GM19193 (cell line): Measurements from ENCODE around the gene P3H2.

Experiments
- POLR2A ChIP-seq: IDR thresholded peaks from 4 replicates; pipeline ENCODE4 v1.6.1; 2011; ENCODE audit not compliant: insufficient read depth, insufficient read length; ENCODE audit errors: extremely low read depth

The P3H2 gene

GRCh38 chr3:190127797-190128196 is 7.1 kb upstream of the P3H2 start:
- no peak for TF ChIP-seq POLR2A

DNA sequence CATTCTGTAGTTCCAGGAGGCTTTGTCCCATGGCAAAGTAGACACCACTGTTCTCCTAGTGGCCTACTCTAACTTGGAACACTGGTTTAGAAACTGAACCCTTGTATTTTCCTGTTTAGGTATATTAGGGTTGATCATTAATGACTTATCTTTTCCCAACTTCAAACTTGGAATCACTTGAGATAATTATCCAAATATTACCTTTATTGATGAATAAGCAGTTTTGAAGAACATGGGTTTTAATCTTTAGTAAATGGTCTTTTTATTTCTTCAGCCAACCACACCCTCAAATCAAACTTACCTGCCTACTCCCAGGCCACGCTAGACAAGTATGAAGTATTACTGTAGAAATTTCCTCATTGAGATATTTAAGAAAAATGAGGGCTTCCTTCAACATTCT is 6.5 kb upstream of the P3H2 start:
- no peak for TF ChIP-seq POLR2A

- TF ChIP-seq POLR2A = no peak
Observed at GRCh38 chr3:190125436-190126068, 4.9 kb upstream of the P3H2 start.

GRCh38 chr3:190124067-190124466 is 3.4 kb upstream of the P3H2 start:
- TF ChIP-seq POLR2A = no peak

- no peak for TF ChIP-seq POLR2A
Observed at GRCh38 chr3:190122198-190122771, 1.6 kb upstream of the P3H2 start.

DNA sequence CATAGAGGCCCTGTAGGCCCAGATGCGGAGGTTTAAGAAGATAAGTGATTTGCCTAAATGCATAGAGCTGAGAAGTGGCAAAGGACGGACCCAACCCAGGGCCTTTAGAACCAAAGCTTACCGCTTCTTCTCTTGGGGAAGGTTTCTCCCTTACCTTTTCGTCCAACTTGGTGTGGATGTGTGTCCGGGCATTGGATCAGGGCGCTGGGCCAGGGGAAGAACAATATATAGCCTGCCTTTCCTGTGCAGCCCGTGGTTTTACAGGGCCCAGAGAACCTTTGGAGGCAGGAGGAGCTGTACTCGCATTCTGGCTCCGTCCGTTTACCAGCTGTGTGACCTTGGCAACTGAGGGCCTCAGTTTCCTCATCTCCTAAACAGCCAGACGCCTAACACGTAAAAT is 686 bp upstream of the P3H2 start:
- TF ChIP-seq POLR2A = no peak

GRCh38 chr3:190121061-190121377 is 322 bp upstream of the P3H2 start:
- no peak for TF ChIP-seq POLR2A

- no peak for TF ChIP-seq POLR2A
Observed at GRCh38 chr3:190119461-190120268, 1.0 kb downstream of the P3H2 start.

DNA sequence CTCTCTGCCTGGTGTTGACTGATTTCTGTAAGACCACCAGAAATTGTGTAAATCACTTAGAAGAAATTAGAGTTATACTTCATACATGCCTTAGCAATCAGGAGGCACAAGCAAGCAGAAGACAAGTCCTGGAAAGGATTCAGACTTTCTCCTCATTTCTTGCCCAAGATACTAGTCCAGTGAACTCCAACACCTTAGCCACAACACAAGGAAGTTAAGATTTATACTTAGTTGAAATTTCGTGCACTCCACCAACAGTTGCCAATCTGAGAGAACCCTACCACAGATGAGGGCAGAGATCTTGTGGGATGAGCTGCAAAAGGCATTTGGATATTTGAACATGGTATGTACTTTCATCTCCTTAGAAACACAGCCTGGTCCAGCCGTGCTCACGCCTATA is 2.3 kb downstream of the P3H2 start:
- no peak for TF ChIP-seq POLR2A

DNA sequence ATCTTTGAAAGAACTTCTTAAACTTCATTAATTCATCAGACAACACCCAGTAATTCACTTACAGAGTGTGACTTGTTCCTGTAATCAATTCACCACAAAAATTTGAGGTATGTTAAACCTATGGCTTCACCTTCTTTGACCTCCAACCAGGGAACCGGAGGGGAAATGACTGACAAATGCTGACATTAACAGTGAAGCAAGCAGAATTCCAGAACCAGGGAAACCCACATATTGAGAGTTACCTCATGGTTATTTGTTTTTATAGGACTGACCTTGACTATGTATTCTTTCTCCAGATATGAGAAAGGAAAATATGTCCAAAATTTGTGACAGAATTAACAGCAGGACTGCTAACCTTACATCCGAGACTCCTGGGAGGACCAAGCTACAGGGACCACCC is 2.7 kb downstream of the P3H2 start:
- TF ChIP-seq POLR2A = no peak

DNA sequence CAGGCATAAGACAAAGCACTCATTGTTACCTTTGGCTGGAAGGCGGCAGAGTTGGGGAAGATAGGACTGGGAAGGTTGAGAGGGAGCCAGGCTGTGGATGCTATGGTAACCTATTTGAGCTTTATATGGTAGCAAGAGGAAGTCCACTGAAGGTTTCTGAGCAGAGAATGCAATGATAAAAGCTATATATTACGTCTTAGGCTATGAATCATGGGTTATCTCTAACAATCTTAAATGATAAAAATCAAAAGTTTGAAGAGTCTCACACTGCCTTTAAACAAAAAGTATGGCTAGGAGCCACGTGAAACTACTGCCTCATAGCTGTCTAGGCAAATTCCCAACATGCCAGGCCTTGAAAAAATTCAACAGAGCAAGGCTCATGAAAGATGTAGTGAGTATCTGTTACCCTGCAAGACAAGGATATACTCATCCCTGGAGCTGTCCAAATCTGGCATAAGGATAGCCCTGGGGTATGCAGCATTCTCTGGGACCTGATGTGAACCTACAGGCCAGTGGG is 4.1 kb downstream of the P3H2 start:
- no peak for TF ChIP-seq POLR2A

- no peak for TF ChIP-seq POLR2A
Observed at GRCh38 chr3:190110826-190111225, 9.9 kb downstream of the P3H2 start.

DNA sequence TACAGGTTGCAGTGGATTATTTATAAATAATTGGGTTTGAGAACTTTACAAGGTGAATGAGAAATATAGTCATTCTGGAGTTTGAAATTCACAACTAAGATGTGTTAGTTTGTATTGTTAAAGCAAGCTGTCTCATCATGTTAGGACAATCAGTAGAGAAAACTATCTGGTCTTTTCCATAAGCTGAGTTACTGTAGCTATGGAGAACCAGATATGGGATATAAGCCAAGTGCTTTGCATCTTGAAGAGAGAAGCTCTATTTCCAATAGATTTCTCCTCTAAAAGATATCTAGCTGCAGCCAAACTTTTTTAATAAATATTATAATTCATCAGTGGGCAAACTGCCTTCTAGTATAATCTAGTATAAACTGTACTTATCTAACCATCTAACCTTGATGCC is 11.3 kb downstream of the P3H2 start:
- no peak for TF ChIP-seq POLR2A

DNA sequence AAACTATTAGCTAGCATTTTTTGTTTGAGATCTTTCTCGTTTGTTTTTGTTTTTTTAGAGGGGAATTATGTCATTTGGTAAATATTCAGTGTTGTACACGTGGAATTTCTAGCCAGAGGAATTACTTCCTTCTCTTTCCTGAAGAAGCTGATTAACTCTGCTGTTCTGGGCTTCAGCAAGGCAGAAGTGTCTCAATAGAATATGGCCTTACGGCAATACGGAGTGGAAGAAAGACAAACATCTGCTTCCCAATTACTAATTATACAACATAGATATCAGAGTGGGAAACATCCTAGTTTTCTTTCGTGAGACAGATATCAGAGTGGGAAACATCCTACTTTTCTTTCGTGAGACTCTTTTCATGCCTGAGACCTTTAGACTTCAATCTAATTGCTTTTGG is 11.9 kb downstream of the P3H2 start:
- no peak for TF ChIP-seq POLR2A

GRCh38 chr3:190105876-190106275 is 14.8 kb downstream of the P3H2 start:
- no peak for TF ChIP-seq POLR2A
